ENCODE measurements around the gene POLR3B.
"Not testable (repeated sequence)": the region's sequence is repeated elsewhere in the genome, so short reads cannot be mapped to it uniquely, and the experiment has no call there.

POLR3B gene

DNA sequence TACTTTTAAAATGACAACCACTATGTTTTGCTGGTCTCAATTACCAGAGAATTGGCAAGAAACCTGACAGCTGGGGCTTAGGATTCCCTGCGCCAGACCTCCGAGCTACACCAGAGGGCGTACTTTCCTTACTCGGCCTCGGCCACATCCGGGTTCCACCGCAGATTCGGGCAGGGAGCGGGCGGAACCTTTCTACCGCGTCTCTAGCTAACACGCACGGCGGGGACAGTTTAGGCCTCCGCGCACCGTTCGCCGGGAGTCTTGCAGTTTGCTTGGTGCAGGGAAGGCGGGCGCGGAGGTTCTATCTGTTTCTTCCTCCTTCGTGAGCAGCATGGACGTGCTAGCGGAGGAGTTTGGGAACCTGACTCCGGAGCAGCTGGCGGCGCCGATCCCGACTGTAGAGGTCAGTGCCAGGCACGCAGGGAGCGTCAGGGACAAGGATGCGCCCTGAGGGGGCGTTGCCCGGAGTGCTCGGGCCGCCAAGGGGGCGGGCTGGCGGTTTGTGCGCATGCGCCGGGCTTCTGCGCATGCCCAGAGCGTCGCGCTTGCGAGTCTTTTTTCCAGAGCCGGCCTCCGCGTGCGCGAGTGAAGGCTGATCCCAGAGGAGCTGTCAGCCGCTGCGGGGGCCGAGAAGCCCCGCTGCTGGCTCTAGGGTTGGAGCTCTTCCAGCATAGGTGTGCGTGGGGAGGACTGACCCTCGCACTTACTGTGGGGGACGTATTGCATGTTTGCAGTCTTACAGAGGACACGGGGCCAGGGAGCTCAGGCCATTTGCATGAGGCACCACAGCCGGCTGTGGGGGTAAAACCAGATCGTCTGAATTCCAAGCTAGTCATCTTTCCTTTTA is at the start of gene POLR3B:
POLR3B (plus strand) TSS at position 200 of the 847 bp plus-strand sequence; CDS start at position 332, 132 bp downstream.
- Mint-ChIP-seq H3K36me3 (ENCODE audit: low read depth) (no peaks in the 10 kb centered on the region), H3K4me1 (ENCODE audit: low read depth) (peaks cover 12% of the 10 kb centered on the region), H3K9me3 (no peaks in the 10 kb centered on the region), H3K27me3 (ENCODE audit: low read depth) (no peaks in the 10 kb centered on the region), H3K27ac (peak within 1 kb of the TSS; percentile 90), H3K4me3 (peak within 1 kb of the TSS; percentile 82)

GRCh38 chr12:106308121-106308520 is 49.4 kb upstream of the POLR3B start:
- Mint-ChIP-seq H3K36me3 (ENCODE audit: low read depth) (peaks cover 7% of the 10 kb centered on the region), H3K4me1 (ENCODE audit: low read depth) (peaks cover 28% of the 10 kb centered on the region), H3K27me3 (ENCODE audit: low read depth) (no peaks in the 10 kb centered on the region), H3K27ac (no peak overlapping the region), H3K4me3 (no peak overlapping the region), H3K9me3 (no peaks in the 10 kb centered on the region)

- Mint-ChIP-seq H3K27ac (no peak overlapping the region), H3K27me3 (ENCODE audit: low read depth) (no peaks in the 10 kb centered on the region), H3K36me3 (ENCODE audit: low read depth) (peaks cover 7% of the 10 kb centered on the region), H3K4me1 (ENCODE audit: low read depth) (peaks cover 26% of the 10 kb centered on the region), H3K9me3 (no peaks in the 10 kb centered on the region), H3K4me3 (no peak overlapping the region)
Measured at GRCh38 chr12:106308611-106309010, 48.9 kb upstream of the POLR3B start.

DNA sequence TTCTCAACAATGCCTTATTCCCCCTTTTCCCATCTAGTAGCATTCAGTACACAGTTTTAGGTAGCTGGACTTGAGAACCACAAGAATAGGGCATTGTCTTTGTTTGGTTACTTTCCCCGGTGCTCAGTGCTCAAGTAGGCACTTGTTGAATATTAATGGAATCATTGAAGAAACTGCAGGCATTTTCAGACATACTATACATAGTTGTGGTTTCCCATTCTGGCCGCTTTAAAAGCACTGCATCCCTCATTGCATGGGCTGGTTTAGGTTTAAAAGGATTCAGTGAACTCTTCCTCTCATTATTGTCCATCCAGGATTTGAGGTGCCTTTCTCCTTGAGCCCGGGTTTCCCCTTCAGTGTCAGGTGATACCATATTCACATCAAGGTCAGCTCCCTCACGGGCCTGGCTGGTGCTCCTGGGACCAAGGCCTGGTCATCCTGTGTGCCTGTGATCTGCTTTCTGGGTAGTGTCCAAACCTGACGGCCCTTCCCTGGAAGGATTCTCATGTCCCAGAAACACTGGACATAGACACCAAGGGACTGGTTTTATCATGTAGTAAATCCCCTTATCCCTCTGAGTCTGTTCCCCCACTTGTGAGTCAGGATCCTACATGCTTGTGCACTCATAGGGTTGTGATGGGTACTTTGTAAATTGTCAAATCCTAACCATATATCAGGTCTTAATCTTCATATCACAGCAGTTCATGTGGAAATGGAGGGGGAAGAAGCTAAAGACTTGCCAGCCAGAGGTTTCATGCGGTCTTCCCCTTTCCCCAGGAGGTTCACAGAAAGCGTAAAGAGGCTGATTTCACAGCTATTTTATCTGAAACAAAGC is 47.7 kb upstream of the POLR3B start:
- Mint-ChIP-seq H3K27me3 (ENCODE audit: low read depth) (no peaks in the 10 kb centered on the region), H3K4me1 (ENCODE audit: low read depth) (peaks cover 16% of the 10 kb centered on the region), H3K27ac (no peak overlapping the region), H3K9me3 (no peaks in the 10 kb centered on the region), H3K36me3 (ENCODE audit: low read depth) (peaks cover 10% of the 10 kb centered on the region), H3K4me3 (no peak overlapping the region)

- Mint-ChIP-seq H3K36me3 (ENCODE audit: low read depth) (peaks cover 12% of the 10 kb centered on the region), H3K27ac (no peak overlapping the region), H3K27me3 (ENCODE audit: low read depth) (no peaks in the 10 kb centered on the region)
Measured at GRCh38 chr12:106310687-106311086, 46.9 kb upstream of the POLR3B start.

GRCh38 chr12:106311139-106311538 is 46.4 kb upstream of the POLR3B start:
- Mint-ChIP-seq H3K9me3 (no peaks in the 10 kb centered on the region), H3K27ac (no peak overlapping the region), H3K27me3 (ENCODE audit: low read depth) (no peaks in the 10 kb centered on the region), H3K4me1 (ENCODE audit: low read depth) (peaks cover 10% of the 10 kb centered on the region), H3K36me3 (ENCODE audit: low read depth) (peaks cover 12% of the 10 kb centered on the region), H3K4me3 (no peak overlapping the region)

More at GRCh38 chr12:106310687-106311086, 46.9 kb upstream of the POLR3B start:
- no peaks in the 10 kb centered on the region for H3K9me3 Mint-ChIP-seq
- H3K4me3 Mint-ChIP-seq, result no peak overlapping the region
- H3K4me1 Mint-ChIP-seq (ENCODE audit: low read depth), result peaks cover 10% of the 10 kb centered on the region

DNA sequence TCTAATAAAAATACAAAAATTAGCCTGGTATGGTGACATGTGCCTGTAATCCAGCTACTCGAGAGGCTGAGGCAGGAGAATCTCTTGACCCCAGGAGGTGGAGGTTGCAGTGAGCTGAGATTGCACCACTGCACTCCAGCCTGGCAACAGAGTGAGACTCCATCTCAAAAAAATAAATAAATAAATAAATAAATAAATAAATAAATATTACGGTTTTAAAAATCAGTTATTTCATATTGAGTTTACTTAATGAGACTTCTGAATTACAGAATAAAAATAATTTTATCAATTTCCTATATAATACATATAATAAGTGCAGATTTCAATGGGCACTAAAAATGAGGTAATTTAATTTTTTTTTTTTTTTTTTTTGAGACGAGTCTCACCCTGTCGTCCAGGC is 44.1 kb upstream of the POLR3B start:
- peaks cover 13% of the 10 kb centered on the region for H3K36me3 Mint-ChIP-seq (ENCODE audit: low read depth)
- not testable (repeated sequence) for H3K27me3 Mint-ChIP-seq (ENCODE audit: low read depth); H3K9me3 Mint-ChIP-seq; H3K27ac Mint-ChIP-seq; H3K4me1 Mint-ChIP-seq (ENCODE audit: low read depth); H3K4me3 Mint-ChIP-seq

GRCh38 chr12:106315523-106315922 is 42.0 kb upstream of the POLR3B start:
- Mint-ChIP-seq H3K9me3 (no peaks in the 10 kb centered on the region), H3K27ac (no peak overlapping the region), H3K36me3 (ENCODE audit: low read depth) (peaks cover 17% of the 10 kb centered on the region)

GRCh38 chr12:106317406-106318082 is 40.0 kb upstream of the POLR3B start:
- Mint-ChIP-seq H3K9me3 (no peaks in the 10 kb centered on the region), H3K36me3 (ENCODE audit: low read depth) (peaks cover 29% of the 10 kb centered on the region), H3K27me3 (ENCODE audit: low read depth) (no peaks in the 10 kb centered on the region), H3K27ac (no peak overlapping the region), H3K4me3 (no peak overlapping the region), H3K4me1 (ENCODE audit: low read depth) (no peaks in the 10 kb centered on the region)

More at GRCh38 chr12:106315523-106315922, 42.0 kb upstream of the POLR3B start:
- Mint-ChIP-seq H3K4me3 (no peak overlapping the region), H3K27me3 (ENCODE audit: low read depth) (no peaks in the 10 kb centered on the region), H3K4me1 (ENCODE audit: low read depth) (peaks cover 6% of the 10 kb centered on the region)

DNA sequence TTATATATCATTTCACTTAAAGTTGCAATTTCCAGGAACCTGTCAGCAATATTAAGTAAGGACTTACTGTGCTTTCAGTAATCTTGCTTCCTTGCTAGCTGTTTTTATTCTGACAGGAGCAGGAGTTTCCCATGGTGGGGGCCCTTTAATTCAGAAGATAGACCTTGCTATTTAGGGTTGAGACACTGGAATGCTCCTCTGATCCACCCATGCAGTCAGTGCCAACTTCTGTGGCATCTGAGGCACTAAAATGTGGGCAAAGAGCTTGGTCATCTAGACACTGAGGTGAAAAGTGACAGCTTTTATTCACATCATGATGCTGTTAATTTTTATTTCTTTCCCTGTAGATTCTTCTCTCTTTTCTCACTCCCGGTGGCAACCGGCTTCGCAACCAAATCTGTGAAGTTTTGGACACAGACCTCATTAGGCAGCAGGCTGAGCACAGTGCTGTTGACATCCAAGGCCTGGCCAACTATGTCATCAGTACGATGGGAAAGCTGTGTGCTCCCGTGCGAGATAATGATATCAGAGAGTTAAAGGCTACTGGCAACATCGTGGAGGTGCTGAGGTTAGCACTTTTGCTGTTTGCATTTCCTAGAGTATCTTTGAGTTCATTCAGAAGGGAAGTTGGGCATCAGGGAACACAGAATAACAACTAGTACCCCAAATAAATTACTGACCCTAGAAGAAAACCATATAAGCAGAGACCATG is 36.3 kb upstream of the POLR3B start:
- Mint-ChIP-seq H3K9me3 (no peaks in the 10 kb centered on the region), H3K36me3 (ENCODE audit: low read depth) (peaks cover 31% of the 10 kb centered on the region), H3K27me3 (ENCODE audit: low read depth) (no peaks in the 10 kb centered on the region), H3K4me3 (no peak overlapping the region), H3K4me1 (ENCODE audit: low read depth) (no peaks in the 10 kb centered on the region), H3K27ac (no peak overlapping the region)

- peaks cover 29% of the 10 kb centered on the region for H3K36me3 Mint-ChIP-seq (ENCODE audit: low read depth)
- no peak overlapping the region for H3K27ac Mint-ChIP-seq
- no peaks in the 10 kb centered on the region for H3K4me1 Mint-ChIP-seq (ENCODE audit: low read depth)
- no peak overlapping the region for H3K4me3 Mint-ChIP-seq
- H3K9me3 Mint-ChIP-seq, result no peaks in the 10 kb centered on the region
- no peaks in the 10 kb centered on the region for H3K27me3 Mint-ChIP-seq (ENCODE audit: low read depth)
Measured at GRCh38 chr12:106323537-106323936, 34.0 kb upstream of the POLR3B start.

GRCh38 chr12:106327309-106327869 is 30.2 kb upstream of the POLR3B start:
- Mint-ChIP-seq H3K4me3 (no peak overlapping the region), H3K9me3 (no peaks in the 10 kb centered on the region), H3K4me1 (ENCODE audit: low read depth) (no peaks in the 10 kb centered on the region), H3K27me3 (ENCODE audit: low read depth) (no peaks in the 10 kb centered on the region), H3K36me3 (ENCODE audit: low read depth) (peaks cover 19% of the 10 kb centered on the region), H3K27ac (no peak overlapping the region)

- Mint-ChIP-seq H3K4me3 (no peak overlapping the region), H3K36me3 (ENCODE audit: low read depth) (peaks cover 16% of the 10 kb centered on the region), H3K4me1 (ENCODE audit: low read depth) (no peaks in the 10 kb centered on the region), H3K27me3 (ENCODE audit: low read depth) (no peaks in the 10 kb centered on the region), H3K27ac (no peak overlapping the region), H3K9me3 (no peaks in the 10 kb centered on the region)
Measured at GRCh38 chr12:106328735-106329134, 28.8 kb upstream of the POLR3B start.
